Uterus (tissue), 2 donors: ENCODE measurements around the gene ASTN1.

Experiments used
- CTCF ChIP-seq, 4 experiments: fragments of 200-600 bp in 2 of 4; fragments of 450-650 bp in 2 of 4; sonication (generic) in 2 of 4; IDR thresholded peaks; one replicate each; pipeline ENCODE4 v1.5.1; 2016 to 2019; ENCODE audit warnings: antibody characterized with exemption in 4 of 4, mild to moderate bottlenecking in 2 of 4, moderate library complexity in 1 of 4
- POLR2A ChIP-seq, 2 donors: fragments of 450-650 bp; IDR thresholded peaks; one replicate each; pipeline ENCODE4 v1.6.1; 2016; ENCODE audit warnings: antibody characterized with exemption in 2 of 2, mild to moderate bottlenecking in 1 of 2, moderate library complexity in 1 of 2

DNA sequence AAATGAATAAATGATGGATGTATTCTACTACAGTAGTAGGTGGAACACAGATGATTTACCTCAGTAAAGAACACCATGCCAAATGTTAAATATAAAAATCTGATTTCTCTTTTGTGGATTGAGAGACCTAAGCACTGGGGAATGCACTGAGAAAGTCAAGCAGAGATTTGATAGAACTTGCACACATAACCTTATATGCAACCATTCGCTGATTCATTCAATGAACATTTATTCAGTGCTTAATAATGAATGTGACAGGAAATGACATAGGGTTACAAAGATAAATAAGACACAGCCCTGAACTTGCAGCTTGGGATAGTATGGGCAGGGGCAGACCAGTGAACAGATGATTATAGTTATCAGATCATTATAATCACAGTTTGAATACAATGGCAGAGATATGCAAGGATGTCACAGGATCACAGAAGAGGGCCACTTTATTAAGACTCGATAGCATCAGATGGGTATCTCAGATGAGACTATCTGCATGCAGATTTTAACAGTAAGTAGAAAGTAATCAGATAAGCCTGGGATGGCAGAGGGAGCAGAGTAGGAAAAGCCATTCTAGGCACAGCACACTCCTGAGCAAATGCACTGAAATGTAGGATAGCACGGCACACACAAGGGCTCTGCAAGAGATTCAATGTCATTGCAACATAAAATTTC is 169.4 kb downstream of the ASTN1 start:
- TF ChIP-seq CTCF (IDR thresholded peaks at IDR 0.05) (no peak), POLR2A (IDR thresholded peaks at IDR 0.05) (no peak)
